Measurements from ENCODE around the gene DNAJC18.
"Not testable (repeated sequence)": the region's sequence is repeated elsewhere in the genome, so short reads cannot be mapped to it uniquely, and the experiment has no call there.

Gene DNAJC18

DNA sequence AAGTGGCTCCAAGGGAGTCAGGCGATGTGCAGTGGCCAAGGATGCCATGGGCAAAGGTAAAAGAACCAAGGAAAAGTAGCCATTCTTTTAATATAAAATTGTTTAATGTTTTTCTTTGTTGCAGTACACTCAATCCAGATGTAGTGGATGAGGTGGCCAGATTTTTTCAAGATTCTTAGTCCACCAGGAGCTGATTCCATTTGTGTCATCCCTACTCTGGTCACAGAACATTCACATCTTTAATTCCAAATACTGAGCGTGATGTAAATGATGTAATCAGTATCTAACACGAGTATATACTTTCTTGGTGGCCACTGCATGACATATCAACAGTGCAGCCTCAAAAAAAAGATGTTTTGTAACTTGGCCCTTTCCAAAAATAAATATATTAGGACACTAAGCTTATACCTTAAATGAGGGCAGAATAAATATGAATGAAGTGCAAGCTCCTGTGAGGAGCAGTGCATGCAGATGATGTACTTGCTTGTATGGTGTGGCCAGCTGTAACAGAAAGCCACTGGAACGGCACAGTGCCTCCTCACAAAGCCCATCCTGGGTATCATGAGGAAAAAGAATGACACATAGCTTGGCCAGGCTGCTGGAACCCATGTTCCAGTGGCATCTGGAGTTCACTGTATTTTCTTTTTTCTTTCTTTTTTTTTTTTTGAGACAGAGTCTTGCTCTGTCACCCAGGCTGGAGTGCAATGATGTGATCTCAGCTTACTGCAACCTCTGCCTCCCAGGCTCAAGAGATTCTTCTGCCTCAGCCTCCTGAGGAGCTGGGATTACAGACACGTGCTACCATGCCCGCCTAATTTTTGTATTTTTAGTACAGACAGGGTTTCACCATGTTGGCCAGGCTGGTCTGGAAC, 29.0 kb downstream of the DNAJC18 start:
- no peak overlapping the region for H3K4me2 ChIP-seq (ENCODE audit: low read length)
- no peak overlapping the region for H2AK5ac ChIP-seq (ENCODE audit: low read length)
- no peak overlapping the region for H3K18ac ChIP-seq (ENCODE audit: low read length)
- H3K79me1 ChIP-seq (ENCODE audit: low read length) = no peaks in the 10 kb centered on the region
- H4K8ac ChIP-seq (ENCODE audit: low read depth, low read length) = no peak overlapping the region
- H3K27me3 ChIP-seq (ENCODE audit: insufficient read depth, low read length, poor library complexity) = no peaks in the 10 kb centered on the region
- no peak overlapping the region for H2BK5ac ChIP-seq (ENCODE audit: low read length)
- no peak overlapping the region for H2BK120ac ChIP-seq (ENCODE audit: low read depth, low read length)
- no peak overlapping the region for H3K9ac ChIP-seq (ENCODE audit: low read length)
- H3K56ac ChIP-seq (ENCODE audit: low read length) = no peak overlapping the region
- H3K79me2 ChIP-seq (ENCODE audit: control insufficient read depth, insufficient read depth, low read length) = no peaks in the 10 kb centered on the region
- H3K23ac ChIP-seq (ENCODE audit: low read length) = no peak overlapping the region
- no peak overlapping the region for H3K4ac ChIP-seq (ENCODE audit: low read depth, low read length)
- WGBS (ENCODE audit: extremely low coverage, insufficient coverage, low lambda C conversion rate) = no CpG with 5 or more reads among the region's 6 CpGs
- no peaks in the 10 kb centered on the region for H3K4me1 ChIP-seq (ENCODE audit: control insufficient read depth, low read depth, low read length)
- H3K36me3 ChIP-seq (ENCODE audit: control insufficient read depth, insufficient read depth, low read length) = peaks cover 2% of the 10 kb centered on the region
- no peak overlapping the region for H4K5ac ChIP-seq (ENCODE audit: low read length)
- H3K27ac ChIP-seq (ENCODE audit: low read depth, low read length) = no peak overlapping the region
- H2BK15ac ChIP-seq (replicated peaks; ENCODE audit: low read depth) = no peak overlapping the region
- DNase-seq = no peak
- H3K4me3 ChIP-seq (ENCODE audit: low read length) = no peak overlapping the region

DNA sequence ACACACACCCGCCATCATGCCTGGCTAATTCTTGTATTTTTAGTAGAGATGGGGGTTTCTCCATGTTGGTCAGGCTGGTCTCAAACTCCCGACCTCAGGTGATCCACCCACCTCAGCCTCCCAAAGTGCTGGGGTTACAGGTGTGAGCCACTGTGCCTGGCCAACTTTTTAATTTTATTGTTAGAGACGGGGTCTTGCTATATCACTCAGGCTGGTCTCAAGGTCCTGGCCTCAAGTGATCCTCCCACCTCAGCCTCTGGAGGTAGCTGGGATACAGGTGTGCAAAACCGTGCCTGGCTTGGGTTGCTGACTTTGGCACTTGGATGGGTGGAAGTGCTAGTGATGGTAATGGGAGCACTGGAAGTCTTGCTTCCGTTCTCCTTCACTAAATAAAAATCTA, 30.2 kb downstream of the DNAJC18 start:
- H3K4me1 ChIP-seq (ENCODE audit: control insufficient read depth, low read depth, low read length); H3K79me2 ChIP-seq (ENCODE audit: control insufficient read depth, insufficient read depth, low read length); DNase-seq; H2BK5ac ChIP-seq (ENCODE audit: low read length); H2AK5ac ChIP-seq (ENCODE audit: low read length); H3K4me2 ChIP-seq (ENCODE audit: low read length); H3K23ac ChIP-seq (ENCODE audit: low read length); H4K8ac ChIP-seq (ENCODE audit: low read depth, low read length); H2BK120ac ChIP-seq (ENCODE audit: low read depth, low read length); H3K27me3 ChIP-seq (ENCODE audit: insufficient read depth, low read length, poor library complexity); H3K56ac ChIP-seq (ENCODE audit: low read length); H3K4ac ChIP-seq (ENCODE audit: low read depth, low read length); H3K27ac ChIP-seq (ENCODE audit: low read depth, low read length); H2BK15ac ChIP-seq (replicated peaks; ENCODE audit: low read depth); H3K18ac ChIP-seq (ENCODE audit: low read length); H3K36me3 ChIP-seq (ENCODE audit: control insufficient read depth, insufficient read depth, low read length); H4K5ac ChIP-seq (ENCODE audit: low read length); H3K9ac ChIP-seq (ENCODE audit: low read length); H3K4me3 ChIP-seq (ENCODE audit: low read length); H3K79me1 ChIP-seq (ENCODE audit: low read length): not testable (repeated sequence)
- WGBS (ENCODE audit: extremely low coverage, insufficient coverage, low lambda C conversion rate) = no CpG with 5 or more reads among the region's 5 CpGs

DNA sequence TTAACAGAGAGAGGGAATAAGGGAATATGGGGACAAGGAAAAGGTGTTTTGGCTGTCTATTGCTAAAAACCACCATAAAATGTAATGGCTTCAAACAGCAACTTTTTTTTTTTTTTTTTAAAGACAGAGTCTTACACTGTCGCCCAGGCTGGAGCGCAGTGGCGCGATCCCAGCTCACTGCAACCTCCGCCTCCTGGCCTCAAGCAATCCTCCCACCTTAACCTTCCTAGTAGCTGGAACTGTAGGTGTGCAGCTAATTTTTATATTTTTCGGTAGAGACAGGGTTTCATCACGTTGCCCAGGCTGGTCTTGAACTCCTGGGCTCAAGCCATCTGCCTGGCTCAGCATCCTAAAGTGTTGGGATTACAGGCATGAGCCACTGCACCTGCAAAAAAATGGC, 31.1 kb downstream of the DNAJC18 start:
- no peaks in the 10 kb centered on the region for H3K27me3 ChIP-seq (ENCODE audit: insufficient read depth, low read length, poor library complexity)
- H3K4me2 ChIP-seq (ENCODE audit: low read length) = no peak overlapping the region
- no CpG with 5 or more reads among the region's 7 CpGs for WGBS (ENCODE audit: extremely low coverage, insufficient coverage, low lambda C conversion rate)

DNA sequence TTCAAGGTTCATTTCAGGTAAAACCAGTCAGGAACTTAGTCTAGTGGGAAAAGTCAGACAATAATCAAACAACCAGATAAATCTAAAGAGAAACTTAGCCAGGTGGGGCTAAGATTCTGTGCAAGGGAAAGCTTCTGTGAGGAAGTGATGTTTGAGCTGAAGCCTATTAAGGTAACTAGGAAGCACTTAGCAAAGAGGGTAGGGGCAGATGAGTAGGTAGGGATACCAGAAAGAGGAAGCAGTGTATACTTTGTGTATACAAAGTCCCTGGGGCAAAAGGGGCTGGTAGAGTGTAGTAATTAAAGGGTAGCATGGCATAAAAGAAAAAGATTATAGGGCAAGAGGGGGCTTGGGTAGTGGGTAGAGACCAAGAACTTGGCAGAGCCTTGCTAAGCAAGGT, 31.8 kb downstream of the DNAJC18 start:
- H3K27me3 ChIP-seq (ENCODE audit: insufficient read depth, low read length, poor library complexity) = no peaks in the 10 kb centered on the region
- H4K8ac ChIP-seq (ENCODE audit: low read depth, low read length) = no peak overlapping the region
- H4K5ac ChIP-seq (ENCODE audit: low read length) = no peak overlapping the region
- H3K23ac ChIP-seq (ENCODE audit: low read length) = no peak overlapping the region
- no peaks in the 10 kb centered on the region for H3K79me2 ChIP-seq (ENCODE audit: control insufficient read depth, insufficient read depth, low read length)
- H3K4ac ChIP-seq (ENCODE audit: low read depth, low read length) = no peak overlapping the region
- no peak overlapping the region for H2BK120ac ChIP-seq (ENCODE audit: low read depth, low read length)
- no peaks in the 10 kb centered on the region for H3K79me1 ChIP-seq (ENCODE audit: low read length)
- no peak overlapping the region for H2BK15ac ChIP-seq (replicated peaks; ENCODE audit: low read depth)
- no peak overlapping the region for H3K4me2 ChIP-seq (ENCODE audit: low read length)
- no peak overlapping the region for H3K9ac ChIP-seq (ENCODE audit: low read length)
- no peaks in the 10 kb centered on the region for H3K36me3 ChIP-seq (ENCODE audit: control insufficient read depth, insufficient read depth, low read length)
- no peak overlapping the region for H3K4me3 ChIP-seq (ENCODE audit: low read length)
- H3K56ac ChIP-seq (ENCODE audit: low read length) = no peak overlapping the region
- H3K27ac ChIP-seq (ENCODE audit: low read depth, low read length) = no peak overlapping the region
- no peak for DNase-seq
- H3K18ac ChIP-seq (ENCODE audit: low read length) = no peak overlapping the region
- H2BK5ac ChIP-seq (ENCODE audit: low read length) = no peak overlapping the region
- peaks cover 2% of the 10 kb centered on the region for H3K4me1 ChIP-seq (ENCODE audit: control insufficient read depth, low read depth, low read length)
- H2AK5ac ChIP-seq (ENCODE audit: low read length) = no peak overlapping the region

More for the DNA sequence above, 31.1 kb downstream of the DNAJC18 start:
- no peak overlapping the region for H3K27ac ChIP-seq (ENCODE audit: low read depth, low read length)
- no peaks in the 10 kb centered on the region for H3K79me2 ChIP-seq (ENCODE audit: control insufficient read depth, insufficient read depth, low read length)
- no peak overlapping the region for H3K23ac ChIP-seq (ENCODE audit: low read length)
- H3K36me3 ChIP-seq (ENCODE audit: control insufficient read depth, insufficient read depth, low read length) = peaks cover 1% of the 10 kb centered on the region
- H3K18ac ChIP-seq (ENCODE audit: low read length) = no peak overlapping the region
- H4K5ac ChIP-seq (ENCODE audit: low read length) = no peak overlapping the region
- no peak overlapping the region for H3K4me3 ChIP-seq (ENCODE audit: low read length)
- no peak overlapping the region for H3K56ac ChIP-seq (ENCODE audit: low read length)
- H2BK15ac ChIP-seq (replicated peaks; ENCODE audit: low read depth) = no peak overlapping the region
- H3K4me1 ChIP-seq (ENCODE audit: control insufficient read depth, low read depth, low read length) = peaks cover 2% of the 10 kb centered on the region
- H3K9ac ChIP-seq (ENCODE audit: low read length) = no peak overlapping the region
- H3K4ac ChIP-seq (ENCODE audit: low read depth, low read length) = no peak overlapping the region
- DNase-seq = no peak
- no peak overlapping the region for H2AK5ac ChIP-seq (ENCODE audit: low read length)
- H2BK120ac ChIP-seq (ENCODE audit: low read depth, low read length) = no peak overlapping the region
- H3K79me1 ChIP-seq (ENCODE audit: low read length) = no peaks in the 10 kb centered on the region
- H2BK5ac ChIP-seq (ENCODE audit: low read length) = no peak overlapping the region
- no peak overlapping the region for H4K8ac ChIP-seq (ENCODE audit: low read depth, low read length)

DNA sequence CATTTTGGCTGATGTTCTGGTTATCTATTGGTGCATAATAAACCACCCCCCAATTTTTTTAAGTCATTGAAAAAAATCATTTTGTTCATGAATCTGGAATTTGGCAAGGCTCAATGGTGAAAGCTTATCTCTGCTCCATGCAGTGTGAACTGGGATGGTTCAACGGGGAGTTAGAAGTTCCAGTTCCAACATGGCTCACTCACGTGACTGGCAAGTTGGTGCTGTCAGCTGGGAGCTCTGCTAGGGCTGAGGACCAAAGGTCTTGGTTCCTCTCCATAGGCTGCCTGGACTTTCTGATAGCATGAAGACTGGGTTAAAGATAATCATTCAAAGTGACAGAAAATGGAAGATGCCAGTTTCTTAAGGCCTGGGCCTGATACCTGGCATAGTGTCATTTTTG, 32.4 kb downstream of the DNAJC18 start:
- Histone ChIP-seq H3K4me2 (ENCODE audit: low read length) (no peak overlapping the region), H4K5ac (ENCODE audit: low read length) (no peak overlapping the region), H2AK5ac (ENCODE audit: low read length) (no peak overlapping the region), H4K8ac (ENCODE audit: low read depth, low read length) (no peak overlapping the region), H3K23ac (ENCODE audit: low read length) (no peak overlapping the region), H2BK5ac (ENCODE audit: low read length) (no peak overlapping the region), H3K4ac (ENCODE audit: low read depth, low read length) (no peak overlapping the region), H2BK120ac (ENCODE audit: low read depth, low read length) (no peak overlapping the region), H3K36me3 (ENCODE audit: control insufficient read depth, insufficient read depth, low read length) (no peaks in the 10 kb centered on the region), H3K79me2 (ENCODE audit: control insufficient read depth, insufficient read depth, low read length) (no peaks in the 10 kb centered on the region), H2BK15ac (replicated peaks; ENCODE audit: low read depth) (no peak overlapping the region), H3K4me3 (ENCODE audit: low read length) (no peak overlapping the region), H3K27me3 (ENCODE audit: insufficient read depth, low read length, poor library complexity) (no peaks in the 10 kb centered on the region), H3K27ac (ENCODE audit: low read depth, low read length) (no peak overlapping the region), H3K79me1 (ENCODE audit: low read length) (no peaks in the 10 kb centered on the region), H3K56ac (ENCODE audit: low read length) (no peak overlapping the region), H3K9ac (ENCODE audit: low read length) (no peak overlapping the region), H3K4me1 (ENCODE audit: control insufficient read depth, low read depth, low read length) (peaks cover 2% of the 10 kb centered on the region), H3K18ac (ENCODE audit: low read length) (no peak overlapping the region)
- WGBS (ENCODE audit: extremely low coverage, insufficient coverage, low lambda C conversion rate) = no CpG with 5 or more reads among the region's 2 CpGs
- DNase-seq = no peak

DNA sequence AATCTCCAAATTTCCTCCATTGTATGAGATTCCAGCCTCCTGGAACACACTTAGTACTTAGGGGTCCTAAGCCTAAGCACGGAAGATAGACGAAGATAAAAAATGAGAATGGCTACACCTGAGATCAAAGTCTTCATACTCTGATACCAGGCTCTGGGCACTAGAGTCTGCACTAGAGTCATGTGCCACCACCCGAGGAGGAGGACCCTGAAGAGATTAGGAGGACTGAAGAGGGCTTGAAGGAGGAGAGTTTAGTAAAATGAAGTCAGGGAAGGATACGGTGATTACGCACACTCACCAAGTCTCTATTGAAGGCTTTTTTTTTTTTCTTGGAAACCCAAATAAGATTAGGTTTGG, 34.9 kb downstream of the DNAJC18 start:
- H4K5ac ChIP-seq (ENCODE audit: low read length) = no peak overlapping the region
- DNase-seq = no peak
- no peaks in the 10 kb centered on the region for H3K79me1 ChIP-seq (ENCODE audit: low read length)
- H2AK5ac ChIP-seq (ENCODE audit: low read length) = no peak overlapping the region
- no peak overlapping the region for H3K18ac ChIP-seq (ENCODE audit: low read length)
- H3K79me2 ChIP-seq (ENCODE audit: control insufficient read depth, insufficient read depth, low read length) = no peaks in the 10 kb centered on the region
- peak overlapping the region; percentile 51 for H3K4me2 ChIP-seq (ENCODE audit: low read length)
- H3K27me3 ChIP-seq (ENCODE audit: insufficient read depth, low read length, poor library complexity) = no peaks in the 10 kb centered on the region
- no peak overlapping the region for H3K27ac ChIP-seq (ENCODE audit: low read depth, low read length)
- no peak overlapping the region for H2BK15ac ChIP-seq (replicated peaks; ENCODE audit: low read depth)
- no peak overlapping the region for H3K23ac ChIP-seq (ENCODE audit: low read length)
- no CpG with 5 or more reads among the region's 5 CpGs for WGBS (ENCODE audit: extremely low coverage, insufficient coverage, low lambda C conversion rate)
- H3K4ac ChIP-seq (ENCODE audit: low read depth, low read length) = no peak overlapping the region
- H3K4me3 ChIP-seq (ENCODE audit: low read length) = no peak overlapping the region
- H3K4me1 ChIP-seq (ENCODE audit: control insufficient read depth, low read depth, low read length) = peaks cover 2% of the 10 kb centered on the region
- peak overlapping the region; percentile 40 for H3K9ac ChIP-seq (ENCODE audit: low read length)
- H2BK120ac ChIP-seq (ENCODE audit: low read depth, low read length) = no peak overlapping the region
- H2BK5ac ChIP-seq (ENCODE audit: low read length) = no peak overlapping the region
- peak overlapping the region; percentile 66 for H3K56ac ChIP-seq (ENCODE audit: low read length)
- H4K8ac ChIP-seq (ENCODE audit: low read depth, low read length) = peak overlapping the region; percentile 59
- H3K36me3 ChIP-seq (ENCODE audit: control insufficient read depth, insufficient read depth, low read length) = no peaks in the 10 kb centered on the region
